Activated naive CD8-positive, alpha-beta T cell treated with anti-CD3 and anti-CD28 coated beads, Interleukin-2, amount 10 ng/mL, durations not matched to agents 7 days and 5 days (primary cell): ENCODE data around the gene TOB1. TPM values are rescaled to one million over a fixed set of nuclear protein-coding genes. Genes with fewer than 3 reads are reported as not detected.

Source experiments
- ATAC-seq: fragments of 150-1000 bp; cut with Tn5 transposase; one replicate; pipeline ENCODE4 v1.10.0; 2021; ENCODE audit warnings: low read depth, moderate library complexity
- POLR2A ChIA-PET: fragments of 350-600 bp; sonication (Branson Sonifier 250); formaldehyde crosslinking; loops from one replicate; lab custom pipeline; 2021; ENCODE audit warnings: antibody characterized with exemption; lab: Charles Lee
- DNase-seq: peaks from one replicate; pipeline ENCODE4 v3.0.0; 2021
- H3K27ac Mint-ChIP-seq: one replicate; pipeline ENCODE4 v1.8.0; 2022; ENCODE audit warnings: mild to moderate bottlenecking, mixed read lengths
- H3K27me3 Mint-ChIP-seq: one replicate; pipeline ENCODE4 v1.8.0; 2022; ENCODE audit warnings: mild to moderate bottlenecking, moderate library complexity, mixed read lengths
- H3K36me3 Mint-ChIP-seq: one replicate; pipeline ENCODE4 v1.8.0; 2021; ENCODE audit warnings: mild to moderate bottlenecking, mixed read lengths
- H3K4me1 Mint-ChIP-seq: one replicate; pipeline ENCODE4 v1.8.0; 2021; ENCODE audit warnings: mixed read lengths
- H3K4me3 Mint-ChIP-seq: one replicate; pipeline ENCODE4 v1.8.0; 2022; ENCODE audit warnings: mild to moderate bottlenecking, moderate library complexity, mixed read lengths
- H3K9me3 Mint-ChIP-seq: one replicate; pipeline ENCODE4 v1.8.0; 2021; ENCODE audit warnings: mixed read lengths
- total RNA-seq, 2 experiments: library from RNA; stranded (reverse); gene quantifications; one replicate each; pipeline ENCODE4 v1.2.3, GENCODE V29; 2021

Gene TOB1
- total RNA-seq, 2 experiments from 2014 or later: 54.9 to 56.6 TPM

- H3K4me1 Mint-ChIP-seq: peaks cover 38% of the 10 kb centered on the region
- no peak overlapping the region for H3K27ac Mint-ChIP-seq
- DNase-seq (no peak), ATAC-seq (peak; percentile 47)
- no peaks in the 10 kb centered on the region for H3K9me3 Mint-ChIP-seq
- POLR2A ChIA-PET: interaction anchor here (0.9 to 1.6 kb wide), 6 partner anchors 14 to 72 kb away, joined by 3 to 5 read pairs (median 4); no protein-coding TSS in a partner anchor
- no peak overlapping the region for H3K4me3 Mint-ChIP-seq
- peaks cover 3% of the 10 kb centered on the region for H3K36me3 Mint-ChIP-seq
- peaks cover 54% of the 10 kb centered on the region for H3K27me3 Mint-ChIP-seq
Observed at GRCh38 chr17:50872710-50873424, 6.7 kb upstream of the TOB1 start.

GRCh38 chr17:50871898-50872297 lies 5.7 kb upstream of the TOB1 start:
- Mint-ChIP-seq H3K4me3 (peak overlapping the region; percentile 75), H3K4me1 (peaks cover 46% of the 10 kb centered on the region), H3K9me3 (no peaks in the 10 kb centered on the region), H3K27ac (no peak overlapping the region), H3K36me3 (peaks cover 3% of the 10 kb centered on the region), H3K27me3 (peaks cover 50% of the 10 kb centered on the region)
- no peak for ATAC-seq
- DNase-seq: no peak
- POLR2A ChIA-PET: interaction anchor here (1.1 to 1.6 kb wide), 9 partner anchors 10 to 73 kb away, joined by 3 to 8 read pairs (median 4); no protein-coding TSS in a partner anchor

GRCh38 chr17:50871364-50871763 lies 5.2 kb upstream of the TOB1 start:
- H3K27me3 Mint-ChIP-seq: peaks cover 45% of the 10 kb centered on the region
- ATAC-seq (peak; percentile 4), DNase-seq (no peak)
- peaks cover 46% of the 10 kb centered on the region for H3K4me1 Mint-ChIP-seq
- peak overlapping the region; percentile 75 for H3K4me3 Mint-ChIP-seq
- no peaks in the 10 kb centered on the region for H3K9me3 Mint-ChIP-seq
- H3K27ac Mint-ChIP-seq: peak overlapping the region; percentile 65
- peaks cover 3% of the 10 kb centered on the region for H3K36me3 Mint-ChIP-seq
- POLR2A ChIA-PET: interaction anchor here (1.2 to 1.6 kb wide), 7 partner anchors 10 to 73 kb away, joined by 3 to 8 read pairs (median 4); no protein-coding TSS in a partner anchor

GRCh38 chr17:50868602-50869001 lies 2.4 kb upstream of the TOB1 start:
- peaks cover 48% of the 10 kb centered on the region for H3K4me1 Mint-ChIP-seq
- no peak overlapping the region for H3K27ac Mint-ChIP-seq
- no peak for ATAC-seq
- H3K9me3 Mint-ChIP-seq: no peaks in the 10 kb centered on the region
- POLR2A ChIA-PET: no interaction called here
- H3K36me3 Mint-ChIP-seq: peaks cover 4% of the 10 kb centered on the region
- peak overlapping the region; percentile 95 for H3K4me3 Mint-ChIP-seq
- H3K27me3 Mint-ChIP-seq: peaks cover 21% of the 10 kb centered on the region
- DNase-seq: no peak

GRCh38 chr17:50868140-50868438 lies 1.9 kb upstream of the TOB1 start:
- POLR2A ChIA-PET: interaction anchor here (0.9 to 4.8 kb wide), 7 partner anchors 15 to 82 kb away, joined by 3 to 247 read pairs (median 68); no protein-coding TSS in a partner anchor

GRCh38 chr17:50867363-50868139 lies 1.4 kb upstream of the TOB1 start:
- Mint-ChIP-seq H3K27ac (peak overlapping the region; percentile 98), H3K36me3 (peaks cover 13% of the 10 kb centered on the region), H3K27me3 (peaks cover 12% of the 10 kb centered on the region), H3K4me1 (peaks cover 46% of the 10 kb centered on the region), H3K9me3 (no peaks in the 10 kb centered on the region), H3K4me3 (peak overlapping the region; percentile 95)
- peak; percentile 30 for ATAC-seq
- DNase-seq: peak; percentile 81
- POLR2A ChIA-PET: interaction anchor here (0.9 to 4.8 kb wide), 21 partner anchors 9 to 295 kb away, joined by 3 to 247 read pairs (median 16); partner anchors contain the start of genes LUC7L3 and NME1

More at GRCh38 chr17:50868140-50868438, 1.9 kb upstream of the TOB1 start:
- peak overlapping the region; percentile 95 for H3K4me3 Mint-ChIP-seq
- ATAC-seq (no peak), DNase-seq (no peak)
- no peaks in the 10 kb centered on the region for H3K9me3 Mint-ChIP-seq
- peaks cover 9% of the 10 kb centered on the region for H3K36me3 Mint-ChIP-seq
- H3K4me1 Mint-ChIP-seq: peaks cover 47% of the 10 kb centered on the region
- peak overlapping the region; percentile 98 for H3K27ac Mint-ChIP-seq
- peaks cover 16% of the 10 kb centered on the region for H3K27me3 Mint-ChIP-seq

GRCh38 chr17:50866950-50867362 lies 802 bp upstream of the TOB1 start:
- Mint-ChIP-seq H3K4me1 (peaks cover 42% of the 10 kb centered on the region), H3K4me3 (peak overlapping the region; percentile 95), H3K36me3 (peaks cover 14% of the 10 kb centered on the region), H3K9me3 (no peaks in the 10 kb centered on the region), H3K27me3 (peaks cover 12% of the 10 kb centered on the region), H3K27ac (peak overlapping the region; percentile 98)
- POLR2A ChIA-PET: interaction anchor here (0.8 to 4.8 kb wide), 28 partner anchors 9 to 358 kb away, joined by 3 to 247 read pairs (median 12); partner anchors contain the start of genes LUC7L3, NME1, NME2 and SPAG9
- DNase-seq (peak; percentile 80), ATAC-seq (peak; percentile 18)

GRCh38 chr17:50865868-50866260 lies 290 bp downstream of the TOB1 start:
- POLR2A ChIA-PET: interaction anchor here (0.5 to 4.8 kb wide), 41 partner anchors 10 to 714 kb away, joined by 3 to 247 read pairs (median 6); partner anchors contain the start of genes LRRC59, LUC7L3, MBTD1 and NME1
- Mint-ChIP-seq H3K27ac (peak overlapping the region; percentile 98), H3K27me3 (peaks cover 12% of the 10 kb centered on the region), H3K4me1 (peaks cover 34% of the 10 kb centered on the region), H3K4me3 (peak overlapping the region; percentile 95), H3K36me3 (peaks cover 21% of the 10 kb centered on the region), H3K9me3 (no peaks in the 10 kb centered on the region)
- ATAC-seq (no peak), DNase-seq (no peak)

GRCh38 chr17:50865060-50865867 lies 890 bp downstream of the TOB1 start:
- Mint-ChIP-seq H3K27me3 (peaks cover 12% of the 10 kb centered on the region), H3K36me3 (peaks cover 21% of the 10 kb centered on the region), H3K4me1 (peaks cover 34% of the 10 kb centered on the region), H3K9me3 (no peaks in the 10 kb centered on the region), H3K4me3 (peak overlapping the region; percentile 99), H3K27ac (peak overlapping the region; percentile 99)
- ATAC-seq (peak; percentile 3), DNase-seq (peak; percentile 69)
- POLR2A ChIA-PET: interaction anchor here (0.5 to 4.8 kb wide), 37 partner anchors 9 to 523 kb away, joined by 3 to 247 read pairs (median 10); partner anchors contain the start of genes LRRC59, LUC7L3, MBTD1 and NME1

- POLR2A ChIA-PET: interaction anchor here (1.0 to 4.8 kb wide), 16 partner anchors 9 to 467 kb away, joined by 3 to 247 read pairs (median 30); partner anchors contain the start of genes LRRC59 and LUC7L3
- no peak for DNase-seq
Observed at GRCh38 chr17:50864747-50865059, 1.5 kb downstream of the TOB1 start.

GRCh38 chr17:50863931-50864330 lies 2.2 kb downstream of the TOB1 start:
- no peaks in the 10 kb centered on the region for H3K9me3 Mint-ChIP-seq
- peaks cover 21% of the 10 kb centered on the region for H3K36me3 Mint-ChIP-seq
- no peak for DNase-seq
- POLR2A ChIA-PET: interaction anchor here (0.6 to 4.8 kb wide), 5 partner anchors 10 to 67 kb away, joined by 3 to 62 read pairs (median 4); no protein-coding TSS in a partner anchor
- ATAC-seq: no peak
- peaks cover 32% of the 10 kb centered on the region for H3K4me1 Mint-ChIP-seq
- H3K27me3 Mint-ChIP-seq: peaks cover 3% of the 10 kb centered on the region
- peak overlapping the region; percentile 24 for H3K27ac Mint-ChIP-seq
- H3K4me3 Mint-ChIP-seq: peak overlapping the region; percentile 99

More at GRCh38 chr17:50864747-50865059, 1.5 kb downstream of the TOB1 start:
- Mint-ChIP-seq H3K36me3 (peaks cover 21% of the 10 kb centered on the region), H3K27me3 (peaks cover 10% of the 10 kb centered on the region), H3K4me1 (peaks cover 32% of the 10 kb centered on the region), H3K27ac (peak overlapping the region; percentile 99), H3K9me3 (no peaks in the 10 kb centered on the region), H3K4me3 (peak overlapping the region; percentile 99)
- ATAC-seq: no peak

GRCh38 chr17:50863221-50863843 lies 2.8 kb downstream of the TOB1 start:
- Mint-ChIP-seq H3K27me3 (no peaks in the 10 kb centered on the region), H3K36me3 (peaks cover 19% of the 10 kb centered on the region), H3K27ac (peak overlapping the region; percentile 9), H3K4me3 (peak overlapping the region; percentile 20), H3K9me3 (no peaks in the 10 kb centered on the region), H3K4me1 (peaks cover 28% of the 10 kb centered on the region)
- POLR2A ChIA-PET: interaction anchor here (0.6 to 4.8 kb wide), 5 partner anchors 10 to 68 kb away, joined by 3 to 62 read pairs (median 4); no protein-coding TSS in a partner anchor
- DNase-seq (no peak), ATAC-seq (no peak)
